Chondrocyte (in vitro differentiated cells): ENCODE data around the gene TSTD2. TPM values are rescaled to one million over a fixed set of nuclear protein-coding genes. Genes with fewer than 3 reads are reported as not detected.

Experiments used
- DNase-seq: peaks from one replicate; pipeline ENCODE4 v3.0.0; 2021; ENCODE audit warnings: mixed read lengths, low spot score
- H3K27ac Mint-ChIP-seq: one replicate; pipeline ENCODE4 v1.8.0; 2021; ENCODE audit warnings: mild to moderate bottlenecking, moderate library complexity, mixed read lengths; ENCODE audit not compliant: unreplicated experiment
- H3K27me3 Mint-ChIP-seq: 2 replicates; pipeline ENCODE4 v1.8.0; 2021; ENCODE audit warnings: low read depth, mixed read lengths
- H3K36me3 Mint-ChIP-seq: 2 replicates; pipeline ENCODE4 v1.8.0; 2021; ENCODE audit warnings: low read depth, mixed read lengths
- H3K4me1 Mint-ChIP-seq: 2 replicates; pipeline ENCODE4 v1.8.0; 2021; ENCODE audit warnings: low read depth, mild to moderate bottlenecking, mixed read lengths
- H3K4me3 Mint-ChIP-seq: one replicate; pipeline ENCODE4 v1.8.0; 2021; ENCODE audit warnings: mild to moderate bottlenecking, moderate library complexity, mixed read lengths; ENCODE audit not compliant: unreplicated experiment
- H3K9me3 Mint-ChIP-seq: 2 replicates; pipeline ENCODE4 v1.8.0; 2021; ENCODE audit warnings: low read depth, mixed read lengths
- total RNA-seq: library from RNA; stranded (reverse); gene quantifications from 3 replicates; pipeline ENCODE4 v1.2.1, GENCODE V29; 2021
- TF ChIP-seq, protein P1 (sequence below): fragments of 200-600 bp; sonication (generic); IDR thresholded peaks from 2 replicates; pipeline ENCODE4 v1.5.0; 2021; ENCODE audit warnings: antibody characterized with exemption, mild to moderate bottlenecking, moderate library complexity

TSTD2 gene
- total RNA-seq, 1 donor from 2014 or later: 19.6 TPM

DNA sequence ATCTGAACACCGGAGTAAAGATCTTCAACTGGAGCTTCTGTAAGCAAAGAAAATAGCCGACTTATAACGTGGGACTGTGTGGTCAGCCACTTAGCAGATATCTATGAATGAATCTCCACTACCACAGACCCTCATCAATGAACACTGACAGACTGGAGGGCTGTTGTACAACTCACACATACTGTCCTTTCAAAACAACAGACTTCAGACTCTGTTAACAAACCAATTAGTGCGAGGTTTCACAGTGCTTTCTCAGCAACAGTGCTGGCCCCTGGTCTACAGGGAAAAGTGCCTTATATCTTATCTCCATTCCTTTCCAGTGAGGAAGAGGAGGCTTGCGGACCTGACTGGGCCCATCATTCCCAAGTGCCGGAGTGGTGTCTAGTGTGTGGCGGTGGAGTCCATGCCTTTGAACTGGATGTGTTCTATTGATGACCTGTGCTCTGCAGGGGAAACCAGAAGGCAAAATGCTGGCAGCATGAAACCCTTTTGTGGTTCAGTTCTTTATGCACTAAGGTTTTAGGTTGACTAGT lies 33.8 kb downstream of the TSTD2 start:
- peaks cover 2% of the 10 kb centered on the region for H3K27me3 Mint-ChIP-seq
- no peaks in the 10 kb centered on the region for H3K9me3 Mint-ChIP-seq
- H3K4me1 Mint-ChIP-seq: peaks cover 5% of the 10 kb centered on the region
- DNase-seq: no peak
- H3K27ac Mint-ChIP-seq: no peak overlapping the region
- H3K36me3 Mint-ChIP-seq: peaks cover 12% of the 10 kb centered on the region
- TF ChIP-seq, protein P1, sequence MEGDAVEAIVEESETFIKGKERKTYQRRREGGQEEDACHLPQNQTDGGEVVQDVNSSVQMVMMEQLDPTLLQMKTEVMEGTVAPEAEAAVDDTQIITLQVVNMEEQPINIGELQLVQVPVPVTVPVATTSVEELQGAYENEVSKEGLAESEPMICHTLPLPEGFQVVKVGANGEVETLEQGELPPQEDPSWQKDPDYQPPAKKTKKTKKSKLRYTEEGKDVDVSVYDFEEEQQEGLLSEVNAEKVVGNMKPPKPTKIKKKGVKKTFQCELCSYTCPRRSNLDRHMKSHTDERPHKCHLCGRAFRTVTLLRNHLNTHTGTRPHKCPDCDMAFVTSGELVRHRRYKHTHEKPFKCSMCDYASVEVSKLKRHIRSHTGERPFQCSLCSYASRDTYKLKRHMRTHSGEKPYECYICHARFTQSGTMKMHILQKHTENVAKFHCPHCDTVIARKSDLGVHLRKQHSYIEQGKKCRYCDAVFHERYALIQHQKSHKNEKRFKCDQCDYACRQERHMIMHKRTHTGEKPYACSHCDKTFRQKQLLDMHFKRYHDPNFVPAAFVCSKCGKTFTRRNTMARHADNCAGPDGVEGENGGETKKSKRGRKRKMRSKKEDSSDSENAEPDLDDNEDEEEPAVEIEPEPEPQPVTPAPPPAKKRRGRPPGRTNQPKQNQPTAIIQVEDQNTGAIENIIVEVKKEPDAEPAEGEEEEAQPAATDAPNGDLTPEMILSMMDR: no peak
- H3K4me3 Mint-ChIP-seq: no peak overlapping the region

DNA sequence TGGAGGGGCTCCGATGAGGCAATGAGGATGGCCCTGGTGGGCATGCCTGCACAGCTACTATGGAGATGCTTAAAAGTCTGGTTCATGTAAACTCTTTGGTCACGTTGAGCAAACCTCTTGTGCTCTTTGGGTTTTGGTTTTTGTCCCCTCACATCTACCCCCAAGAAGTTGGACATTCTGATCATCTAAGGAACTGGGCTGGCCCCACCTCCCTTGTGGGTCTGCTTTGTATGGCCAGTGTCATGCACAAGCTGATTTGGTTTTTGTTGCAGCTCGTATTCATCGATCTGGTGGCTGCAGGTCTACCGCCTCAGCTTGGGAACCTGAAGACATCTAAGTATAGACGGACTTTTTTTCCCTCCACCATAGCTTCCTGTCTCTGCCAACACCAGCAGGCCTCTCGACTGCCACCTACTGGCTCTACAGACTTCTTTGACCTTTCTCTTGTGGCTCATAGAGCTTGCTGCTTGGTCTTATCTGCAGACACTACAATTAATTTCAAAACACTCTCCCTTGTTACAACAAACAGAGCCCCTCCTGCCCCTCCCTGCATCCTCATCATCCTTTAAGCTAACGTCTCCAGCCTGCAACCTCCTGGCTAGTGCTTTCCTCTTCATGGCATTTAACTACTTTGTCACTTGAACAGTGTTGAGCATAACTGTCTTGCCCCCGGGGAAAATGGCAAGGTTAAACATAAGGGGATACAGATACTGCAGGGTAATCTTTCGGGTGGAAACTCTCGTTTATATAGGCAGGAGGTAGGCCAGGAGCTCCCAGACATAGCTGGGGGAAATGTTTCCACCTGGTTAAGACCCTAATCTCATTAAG lies 34.5 kb downstream of the TSTD2 start:
- DNase-seq: no peak
- Mint-ChIP-seq H3K4me3 (no peak overlapping the region), H3K27me3 (peaks cover 4% of the 10 kb centered on the region), H3K4me1 (peaks cover 5% of the 10 kb centered on the region), H3K27ac (no peak overlapping the region), H3K36me3 (peaks cover 12% of the 10 kb centered on the region), H3K9me3 (no peaks in the 10 kb centered on the region)
- TF ChIP-seq, protein P1: peak; percentile 90

DNA sequence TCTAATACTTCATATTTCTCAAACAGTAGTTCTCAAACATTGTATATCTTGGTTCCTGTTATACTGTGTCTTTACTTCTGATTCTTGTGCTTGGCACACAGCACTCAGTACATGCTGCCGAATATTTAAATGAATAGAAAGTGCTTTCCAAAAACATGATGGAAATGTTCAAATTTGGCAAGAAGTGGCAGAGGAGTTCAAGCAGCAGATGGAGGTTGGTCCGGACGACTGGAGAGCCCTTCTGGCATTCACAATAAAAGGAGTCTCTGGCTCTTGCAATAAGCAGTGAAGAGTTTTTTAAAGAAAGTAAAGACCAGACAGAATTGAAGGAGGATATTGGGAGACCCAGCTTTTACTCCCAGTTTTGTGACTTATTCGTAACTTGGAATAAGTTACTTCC lies 36.3 kb downstream of the TSTD2 start:
- Mint-ChIP-seq H3K27me3 (peaks cover 5% of the 10 kb centered on the region), H3K36me3 (peaks cover 6% of the 10 kb centered on the region), H3K9me3 (no peaks in the 10 kb centered on the region), H3K4me3 (no peak overlapping the region), H3K27ac (no peak overlapping the region), H3K4me1 (peaks cover 5% of the 10 kb centered on the region)
- TF ChIP-seq, protein P1: no peak
- DNase-seq: no peak

DNA sequence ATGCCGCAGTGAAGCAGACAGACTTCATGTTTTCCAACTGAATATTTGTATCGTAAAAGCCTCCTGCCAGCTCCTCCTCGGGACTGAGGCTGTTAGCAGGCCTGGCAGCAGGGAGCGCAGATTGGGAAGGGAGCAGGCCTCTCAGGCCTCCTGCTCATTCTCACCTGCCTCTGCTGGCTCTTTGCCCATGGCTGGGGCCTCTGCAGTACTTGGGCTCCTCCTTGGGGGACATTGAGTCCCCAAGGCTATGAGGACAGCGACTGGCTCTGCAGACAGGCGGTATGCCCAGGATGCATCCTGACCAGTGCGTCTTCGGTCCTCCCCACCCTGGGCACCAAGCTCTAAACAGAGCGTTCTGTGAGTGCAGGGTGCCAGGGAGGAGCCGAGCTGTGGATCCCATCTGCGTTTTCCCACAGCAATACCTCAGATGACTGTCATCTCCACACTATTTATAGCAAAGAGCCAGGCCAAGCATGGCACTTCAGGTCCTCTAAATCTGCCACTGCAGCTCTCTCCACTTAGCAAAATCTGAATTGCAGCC lies 38.7 kb downstream of the TSTD2 start:
- Mint-ChIP-seq H3K4me1 (peaks cover 5% of the 10 kb centered on the region), H3K36me3 (no peaks in the 10 kb centered on the region), H3K9me3 (no peaks in the 10 kb centered on the region), H3K27me3 (peaks cover 15% of the 10 kb centered on the region), H3K4me3 (no peak overlapping the region), H3K27ac (no peak overlapping the region)
- DNase-seq: no peak
- TF ChIP-seq, protein P1: no peak

DNA sequence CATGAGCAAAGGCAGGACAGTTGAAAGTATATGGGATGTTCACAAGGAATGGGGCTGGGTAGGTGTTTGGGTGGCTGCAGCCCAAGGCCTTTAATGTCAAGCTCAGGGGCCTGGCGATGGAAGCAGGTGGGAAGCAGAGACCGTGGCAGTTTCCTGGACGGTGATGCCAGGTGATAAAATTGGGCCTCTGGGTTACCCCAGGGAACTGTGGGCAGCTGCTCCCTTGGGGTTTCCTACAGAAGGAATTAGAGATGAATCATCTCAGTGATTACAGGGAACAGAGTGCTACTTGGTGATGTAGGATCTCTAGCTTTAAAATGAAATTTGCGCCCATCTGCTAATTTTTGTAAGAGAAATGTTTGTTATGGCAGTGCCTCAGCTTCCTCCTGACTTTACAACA lies 39.2 kb downstream of the TSTD2 start:
- H3K27me3 Mint-ChIP-seq: peaks cover 15% of the 10 kb centered on the region
- H3K36me3 Mint-ChIP-seq: no peaks in the 10 kb centered on the region
- peaks cover 5% of the 10 kb centered on the region for H3K4me1 Mint-ChIP-seq
- no peak overlapping the region for H3K27ac Mint-ChIP-seq
- no peak for DNase-seq
- H3K4me3 Mint-ChIP-seq: no peak overlapping the region
- TF ChIP-seq, protein P1: no peak
- H3K9me3 Mint-ChIP-seq: no peaks in the 10 kb centered on the region
